HCT116 (cell line): ENCODE data around the gene DYNLRB1.

Experiments used
- CBX3 ChIP-seq: IDR thresholded peaks from 2 replicates; pipeline ENCODE4 v1.6.1; 2012; ENCODE audit warnings: low read depth
- CTCF ChIP-seq, 3 experiments: fragments of 200-600 bp in 1 of 3; sonication (generic) in 1 of 3; IDR thresholded peaks in 2 of 3; conservative IDR thresholded peaks in 1 of 3; 2 replicates each; pipeline ENCODE4 v1.5.1; 2012 to 2017; ENCODE audit warnings: low read depth in 2 of 3, low read length in 2 of 3, antibody characterized with exemption in 1 of 3, borderline replicate concordance in 1 of 3, control low read depth in 1 of 3, mild to moderate bottlenecking in 1 of 3, mixed read lengths in 1 of 3, mixed run types in 1 of 3, moderate library complexity in 1 of 3; ENCODE audit not compliant: insufficient read depth in 1 of 3
- EZH2 ChIP-seq: fragments of 200-600 bp; sonication (generic); IDR thresholded peaks from 2 replicates; pipeline ENCODE4 v1.6.1; 2017; ENCODE audit warnings: antibody characterized with exemption, mixed run types
- EZH2phosphoT487 ChIP-seq: fragments of 200-600 bp; IDR thresholded peaks from 2 replicates; pipeline ENCODE4 v1.6.1; 2018; ENCODE audit warnings: antibody characterized with exemption, borderline replicate concordance
- JUND ChIP-seq: IDR thresholded peaks from 2 replicates; pipeline ENCODE4 v1.6.1; 2012
- POLR2A ChIP-seq: IDR thresholded peaks from 2 replicates; pipeline ENCODE4 v1.7.0; 2011; ENCODE audit warnings: borderline replicate concordance; ENCODE audit not compliant: insufficient read depth, insufficient read length; ENCODE audit errors: extremely low read depth
- POLR2AphosphoS5 ChIP-seq: IDR thresholded peaks from 2 replicates; pipeline ENCODE4 v1.6.1; 2011; ENCODE audit warnings: mild to moderate bottlenecking, low read depth, low read length, moderate library complexity
- RAD21 ChIP-seq: IDR thresholded peaks from 2 replicates; pipeline ENCODE4 v1.6.1; 2012; ENCODE audit warnings: low read depth, mild to moderate bottlenecking

GRCh38 chr20:34552569-34552968, 36.3 kb downstream of the DYNLRB1 start:
- TF ChIP-seq EZH2 (no peak), POLR2A (no peak), CBX3 (no peak), CTCF (IDR thresholded peaks at IDR 0.05 in 2 of 3, conservative IDR thresholded peaks at IDR 0.05 in 1 of 3; ENCODE audit: borderline replicate concordance in 1 of 3, insufficient read depth in 1 of 3, low read depth in 2 of 3, low read length in 2 of 3) (no peak), POLR2AphosphoS5 (no peak), EZH2phosphoT487 (no peak), JUND (no peak), RAD21 (no peak)
